ENCODE results near the gene RNU6-1. TPM values are rescaled to one million over a fixed set of nuclear protein-coding genes. Genes with fewer than 3 reads are reported as not detected.
A peak's percentile ranks its signal among the peaks of the same experiment; 100 is the strongest.

The RNU6-1 gene
- total RNA-seq, 1 donor = not detected

GRCh38 chr15:67884514-67885174, 44.8 kb upstream of the RNU6-1 start:
- H3K27ac ChIP-seq (ENCODE audit: low read depth, low read length) = no peak overlapping the region
- peak overlapping the region; percentile 80 for H3K4me2 ChIP-seq (ENCODE audit: insufficient read depth, low read length)
- peaks cover 10% of the 10 kb centered on the region for H3K27me3 ChIP-seq (ENCODE audit: insufficient read depth, low read length)
- H3K36me3 ChIP-seq (ENCODE audit: insufficient read depth, low read length) = no peaks in the 10 kb centered on the region
- no peaks in the 10 kb centered on the region for H3K9me3 ChIP-seq (ENCODE audit: low read depth, low read length)
- no peaks in the 10 kb centered on the region for H3K4me1 ChIP-seq (ENCODE audit: insufficient read depth, low read length)
- peak overlapping the region; percentile 75 for H3K4me3 ChIP-seq (ENCODE audit: insufficient read depth, low read length)
- no peaks in the 10 kb centered on the region for H3K79me2 ChIP-seq (ENCODE audit: insufficient read depth, low read length)
- H4K20me1 ChIP-seq (ENCODE audit: insufficient read depth, low read length) = no peaks in the 10 kb centered on the region
- peak; percentile 91 for DNase-seq (ENCODE audit: insufficient read length, low spot score, missing footprints)
- peak overlapping the region; percentile 88 for H2AFZ ChIP-seq (ENCODE audit: low read length)
- TF ChIP-seq CTCF (IDR thresholded peaks at IDR 0.05; ENCODE audit: extremely low read depth, low read depth, low read length) = no peak

GRCh38 chr15:67884009-67884408, 44.2 kb upstream of the RNU6-1 start:
- peaks cover 10% of the 10 kb centered on the region for H3K27me3 ChIP-seq (ENCODE audit: insufficient read depth, low read length)
- peak overlapping the region; percentile 63 for H2AFZ ChIP-seq (ENCODE audit: low read length)
- TF ChIP-seq CTCF (IDR thresholded peaks at IDR 0.05; ENCODE audit: extremely low read depth, low read depth, low read length) = no peak
- H4K20me1 ChIP-seq (ENCODE audit: insufficient read depth, low read length) = no peaks in the 10 kb centered on the region
- no peaks in the 10 kb centered on the region for H3K9me3 ChIP-seq (ENCODE audit: low read depth, low read length)
- no peak overlapping the region for H3K27ac ChIP-seq (ENCODE audit: low read depth, low read length)
- H3K36me3 ChIP-seq (ENCODE audit: insufficient read depth, low read length) = no peaks in the 10 kb centered on the region
- H3K4me2 ChIP-seq (ENCODE audit: insufficient read depth, low read length) = peak overlapping the region; percentile 80
- no peaks in the 10 kb centered on the region for H3K4me1 ChIP-seq (ENCODE audit: insufficient read depth, low read length)
- no peaks in the 10 kb centered on the region for H3K79me2 ChIP-seq (ENCODE audit: insufficient read depth, low read length)
- H3K4me3 ChIP-seq (ENCODE audit: insufficient read depth, low read length) = peak overlapping the region; percentile 75
- peak; percentile 87 for DNase-seq (ENCODE audit: insufficient read length, low spot score, missing footprints)

GRCh38 chr15:67883234-67883773, 43.5 kb upstream of the RNU6-1 start:
- no peak for TF ChIP-seq CTCF (IDR thresholded peaks at IDR 0.05; ENCODE audit: extremely low read depth, low read depth, low read length)
- Histone ChIP-seq H3K27ac (ENCODE audit: low read depth, low read length) (no peak overlapping the region), H3K4me1 (ENCODE audit: insufficient read depth, low read length) (no peaks in the 10 kb centered on the region), H3K36me3 (ENCODE audit: insufficient read depth, low read length) (no peaks in the 10 kb centered on the region), H3K4me3 (ENCODE audit: insufficient read depth, low read length) (no peak overlapping the region), H3K4me2 (ENCODE audit: insufficient read depth, low read length) (no peak overlapping the region), H4K20me1 (ENCODE audit: insufficient read depth, low read length) (no peaks in the 10 kb centered on the region), H2AFZ (ENCODE audit: low read length) (no peak overlapping the region), H3K27me3 (ENCODE audit: insufficient read depth, low read length) (peaks cover 8% of the 10 kb centered on the region), H3K79me2 (ENCODE audit: insufficient read depth, low read length) (no peaks in the 10 kb centered on the region), H3K9me3 (ENCODE audit: low read depth, low read length) (no peaks in the 10 kb centered on the region)
- DNase-seq (ENCODE audit: insufficient read length, low spot score, missing footprints) = no peak

GRCh38 chr15:67882487-67883233, 42.8 kb upstream of the RNU6-1 start:
- H3K4me3 ChIP-seq (ENCODE audit: insufficient read depth, low read length) = no peak overlapping the region
- no peaks in the 10 kb centered on the region for H3K4me1 ChIP-seq (ENCODE audit: insufficient read depth, low read length)
- no peaks in the 10 kb centered on the region for H3K36me3 ChIP-seq (ENCODE audit: insufficient read depth, low read length)
- no peak overlapping the region for H3K27ac ChIP-seq (ENCODE audit: low read depth, low read length)
- H3K27me3 ChIP-seq (ENCODE audit: insufficient read depth, low read length) = peaks cover 3% of the 10 kb centered on the region
- no peaks in the 10 kb centered on the region for H3K79me2 ChIP-seq (ENCODE audit: insufficient read depth, low read length)
- H4K20me1 ChIP-seq (ENCODE audit: insufficient read depth, low read length) = no peaks in the 10 kb centered on the region
- DNase-seq (ENCODE audit: insufficient read length, low spot score, missing footprints) = no peak
- TF ChIP-seq CTCF (IDR thresholded peaks at IDR 0.05; ENCODE audit: extremely low read depth, low read depth, low read length) = no peak
- H3K4me2 ChIP-seq (ENCODE audit: insufficient read depth, low read length) = no peak overlapping the region
- H3K9me3 ChIP-seq (ENCODE audit: low read depth, low read length) = no peaks in the 10 kb centered on the region
- no peak overlapping the region for H2AFZ ChIP-seq (ENCODE audit: low read length)

All from osteoblast (primary cell).